Measurements from ENCODE around the gene LIPE.

The LIPE gene

DNA sequence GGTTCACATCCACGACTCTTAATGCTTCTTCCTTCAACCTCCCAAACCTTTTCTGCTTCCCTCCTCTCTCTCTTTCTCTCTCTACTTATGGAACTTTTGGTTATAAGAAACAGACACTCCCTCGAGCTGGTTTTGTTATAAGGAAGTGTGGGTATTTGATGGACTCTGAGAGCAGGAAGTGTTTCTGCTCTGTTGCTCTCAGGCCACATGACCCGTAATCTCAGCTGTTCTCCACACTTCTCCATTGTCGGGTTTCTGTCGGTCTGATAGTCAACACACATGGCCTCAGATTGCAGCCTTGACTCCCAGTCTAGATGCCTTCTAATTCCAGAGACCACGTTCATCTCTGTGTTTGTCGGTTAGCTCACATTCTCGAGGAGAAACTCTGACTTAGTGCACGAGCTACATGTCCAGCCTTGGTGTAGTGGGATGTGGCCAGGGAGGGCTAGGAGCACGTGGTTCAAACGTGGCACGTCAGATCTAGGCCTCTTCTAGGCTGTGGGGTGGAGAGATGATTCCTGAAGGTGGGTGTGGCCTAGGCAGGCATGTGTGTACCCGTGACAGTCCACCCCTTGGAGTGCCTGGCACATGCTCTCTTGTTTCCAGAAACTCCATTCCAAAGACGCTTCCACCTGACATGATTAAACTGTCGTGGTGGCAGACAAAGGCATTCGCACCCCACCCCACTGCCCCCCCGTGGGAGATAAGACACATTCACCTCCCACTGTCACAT, 63.4 kb downstream of the LIPE start:
- no peak overlapping the region for H3K4me3 ChIP-seq (replicated peaks in 1 of 2; ENCODE audit: low read depth in 2 of 2, low read length in 2 of 2)
- DNase-seq (ENCODE audit: low read depth in 2 of 2) = no peak
- TF ChIP-seq, protein P1, sequence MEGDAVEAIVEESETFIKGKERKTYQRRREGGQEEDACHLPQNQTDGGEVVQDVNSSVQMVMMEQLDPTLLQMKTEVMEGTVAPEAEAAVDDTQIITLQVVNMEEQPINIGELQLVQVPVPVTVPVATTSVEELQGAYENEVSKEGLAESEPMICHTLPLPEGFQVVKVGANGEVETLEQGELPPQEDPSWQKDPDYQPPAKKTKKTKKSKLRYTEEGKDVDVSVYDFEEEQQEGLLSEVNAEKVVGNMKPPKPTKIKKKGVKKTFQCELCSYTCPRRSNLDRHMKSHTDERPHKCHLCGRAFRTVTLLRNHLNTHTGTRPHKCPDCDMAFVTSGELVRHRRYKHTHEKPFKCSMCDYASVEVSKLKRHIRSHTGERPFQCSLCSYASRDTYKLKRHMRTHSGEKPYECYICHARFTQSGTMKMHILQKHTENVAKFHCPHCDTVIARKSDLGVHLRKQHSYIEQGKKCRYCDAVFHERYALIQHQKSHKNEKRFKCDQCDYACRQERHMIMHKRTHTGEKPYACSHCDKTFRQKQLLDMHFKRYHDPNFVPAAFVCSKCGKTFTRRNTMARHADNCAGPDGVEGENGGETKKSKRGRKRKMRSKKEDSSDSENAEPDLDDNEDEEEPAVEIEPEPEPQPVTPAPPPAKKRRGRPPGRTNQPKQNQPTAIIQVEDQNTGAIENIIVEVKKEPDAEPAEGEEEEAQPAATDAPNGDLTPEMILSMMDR (IDR thresholded peaks at IDR 0.05; ENCODE audit: low read depth, low read length) = no peak

DNA sequence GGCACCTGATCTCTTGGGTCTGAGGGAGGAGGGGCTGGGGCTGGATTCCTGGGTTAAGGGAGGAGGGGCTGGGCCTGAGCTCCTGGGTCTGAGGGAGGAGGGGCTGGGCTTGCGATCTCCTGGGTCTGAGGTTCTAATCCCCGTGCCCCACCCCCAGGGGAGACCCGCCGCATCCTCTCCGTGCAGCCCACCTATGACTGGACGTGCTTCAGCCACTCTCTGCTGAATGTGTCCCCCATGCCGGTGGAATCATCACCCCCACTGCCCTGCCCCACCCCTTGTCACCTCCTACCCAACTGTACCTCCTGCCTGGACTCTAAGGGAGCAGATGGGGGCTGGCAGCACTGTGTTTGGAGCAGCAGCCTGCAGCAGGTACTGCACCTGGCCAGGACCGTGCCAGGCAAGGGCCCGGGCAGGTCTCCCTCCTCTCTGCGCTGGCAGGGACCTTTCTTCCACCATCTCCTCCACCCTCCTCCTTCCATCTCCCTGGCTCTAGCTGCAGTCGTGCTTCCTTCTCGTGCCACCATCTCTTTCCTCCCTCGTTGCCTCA, 64.2 kb downstream of the LIPE start:
- TF ChIP-seq, protein P1 (IDR thresholded peaks at IDR 0.05; ENCODE audit: low read depth, low read length) = no peak

DNA sequence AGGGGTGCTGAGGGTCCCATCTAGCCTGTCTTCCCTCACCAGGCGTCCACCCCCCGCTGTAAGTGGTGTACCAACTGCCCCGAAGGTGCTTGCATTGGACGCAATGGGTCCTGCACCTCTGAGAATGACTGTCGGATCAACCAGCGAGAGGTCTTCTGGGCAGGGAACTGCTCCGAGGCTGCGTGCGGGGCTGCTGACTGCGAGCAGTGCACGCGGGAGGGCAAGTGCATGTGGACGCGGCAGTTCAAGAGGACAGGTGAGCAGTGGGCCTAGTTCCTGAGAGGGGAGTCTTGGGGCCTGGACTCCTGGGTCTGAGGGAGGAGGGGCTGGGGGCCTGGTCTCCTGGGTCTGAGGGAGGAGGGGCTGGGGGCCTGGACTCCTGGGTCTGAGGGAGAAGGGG, 64.8 kb downstream of the LIPE start:
- no peak overlapping the region for H3K4me3 ChIP-seq (replicated peaks in 1 of 2; ENCODE audit: low read depth in 2 of 2, low read length in 2 of 2)
- no peak for DNase-seq (ENCODE audit: low read depth in 2 of 2)
- TF ChIP-seq, protein P1 (IDR thresholded peaks at IDR 0.05; ENCODE audit: low read depth, low read length) = no peak

More for the DNA sequence above, 64.2 kb downstream of the LIPE start:
- no peak for DNase-seq (ENCODE audit: low read depth in 2 of 2)
- no peak overlapping the region for H3K4me3 ChIP-seq (replicated peaks in 1 of 2; ENCODE audit: low read depth in 2 of 2, low read length in 2 of 2)

DNA sequence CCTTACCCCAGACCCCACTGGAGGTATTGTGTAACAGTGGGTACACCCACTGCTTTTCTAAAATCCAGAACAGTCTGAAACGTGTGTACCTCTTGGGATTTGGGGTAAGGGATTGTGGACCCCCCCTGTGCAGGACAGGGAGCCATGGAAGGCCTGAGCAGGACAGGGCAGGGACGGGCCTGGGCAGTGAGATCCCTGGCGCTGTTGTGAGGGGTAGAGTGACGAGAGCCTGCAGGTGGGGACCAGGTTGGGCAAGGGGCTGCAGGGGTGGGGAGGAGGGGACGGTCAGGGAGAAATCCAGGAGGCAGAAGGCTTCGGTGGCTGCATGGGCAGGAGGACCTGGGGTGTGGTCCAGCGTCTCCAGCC, 65.7 kb downstream of the LIPE start:
- DNase-seq (ENCODE audit: low read depth in 2 of 2) = no peak
- TF ChIP-seq, protein P1 (IDR thresholded peaks at IDR 0.05; ENCODE audit: low read depth, low read length) = no peak
- no peak overlapping the region for H3K4me3 ChIP-seq (replicated peaks in 1 of 2; ENCODE audit: low read depth in 2 of 2, low read length in 2 of 2)

DNA sequence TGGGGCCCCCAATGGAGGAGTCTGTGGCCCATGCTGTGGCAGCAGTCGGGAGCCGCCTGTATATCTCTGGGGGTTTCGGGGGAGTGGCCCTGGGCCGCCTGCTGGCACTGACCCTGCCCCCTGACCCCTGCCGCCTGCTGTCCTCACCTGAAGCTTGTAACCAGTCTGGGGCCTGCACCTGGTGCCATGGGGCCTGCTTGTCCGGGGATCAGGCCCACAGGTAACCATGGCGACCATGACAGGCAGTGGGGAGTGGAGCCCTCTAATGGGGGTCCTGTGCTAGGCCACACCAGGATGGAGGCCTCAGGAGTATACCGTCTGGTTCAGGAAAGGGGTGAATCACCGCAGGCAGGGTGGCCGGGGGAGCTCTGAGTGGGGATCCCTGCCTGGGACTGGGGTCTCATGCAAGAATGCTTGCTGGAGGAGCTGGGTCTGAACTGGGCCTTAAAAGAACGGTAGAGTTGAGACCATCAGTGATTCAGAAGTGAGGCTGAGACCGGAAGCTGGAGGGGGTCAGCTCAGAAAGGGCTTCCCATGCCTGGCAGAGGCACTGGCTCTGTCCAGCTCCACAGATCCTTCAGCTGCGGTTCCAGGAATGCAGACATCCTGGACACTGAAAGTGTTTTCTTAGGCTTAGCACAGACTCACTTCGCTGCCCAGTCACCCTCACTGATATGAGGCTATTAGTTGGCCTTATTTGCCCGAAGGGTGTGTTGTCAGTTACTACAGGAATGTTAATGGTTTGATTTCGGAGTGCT, 66.2 kb downstream of the LIPE start:
- no peak overlapping the region for H3K4me3 ChIP-seq (replicated peaks in 1 of 2; ENCODE audit: low read depth in 2 of 2, low read length in 2 of 2)
- TF ChIP-seq, protein P1 (IDR thresholded peaks at IDR 0.05; ENCODE audit: low read depth, low read length) = no peak
- no peak for DNase-seq (ENCODE audit: low read depth in 2 of 2)

DNA sequence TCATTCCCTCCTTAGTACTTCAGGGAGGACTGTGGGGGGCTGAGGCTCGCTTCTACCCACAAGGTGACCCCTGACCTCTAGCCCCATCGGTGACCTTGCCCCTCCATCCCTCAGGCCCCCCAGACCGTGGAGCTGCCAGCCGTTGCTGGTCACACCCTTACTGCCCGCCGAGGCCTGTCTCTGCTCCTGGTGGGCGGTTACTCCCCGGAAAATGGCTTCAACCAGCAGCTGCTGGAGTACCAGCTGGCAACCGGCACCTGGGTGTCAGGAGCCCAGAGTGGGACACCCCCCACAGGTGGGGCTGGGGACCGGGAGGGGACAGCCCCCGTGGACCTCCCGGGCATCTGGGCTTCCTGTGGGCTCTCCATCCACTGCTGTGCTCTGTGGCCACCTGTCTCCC, 69.9 kb downstream of the LIPE start:
- DNase-seq (ENCODE audit: low read depth in 2 of 2) = no peak
- TF ChIP-seq, protein P1 (IDR thresholded peaks at IDR 0.05; ENCODE audit: low read depth, low read length) = no peak
- H3K4me3 ChIP-seq (replicated peaks in 1 of 2; ENCODE audit: low read depth in 2 of 2, low read length in 2 of 2) = no peak overlapping the region
